Left renal cortex interstitium (tissue), 4 donors: ENCODE results near the gene TMEM260. TPM values are rescaled to one million over a fixed set of nuclear protein-coding genes. Genes with fewer than 3 reads are reported as not detected.
"Not testable (repeated sequence)": the region's sequence is repeated elsewhere in the genome, so short reads cannot be mapped to it uniquely, and the experiment has no call there.

Source experiments
- DNase-seq, 4 donors: peaks; one replicate each; pipeline ENCODE4 v3.0.0-alpha.2; 2013; ENCODE audit warnings: low read depth in 4 of 4, low spot score in 2 of 4, missing footprints in 1 of 4
- polyA plus RNA-seq, 4 donors: library from polyadenylated mRNA; unstranded; fragments of 120-200 nt; gene quantifications; one replicate each; pipeline ENCODE4 v1.2.1, GENCODE V29; 2013; ENCODE audit not compliant: insufficient read length in 4 of 4

TMEM260 gene
- polyA plus RNA-seq, 4 donors: 27.3 to 39.8 (median 31.8) TPM

DNA sequence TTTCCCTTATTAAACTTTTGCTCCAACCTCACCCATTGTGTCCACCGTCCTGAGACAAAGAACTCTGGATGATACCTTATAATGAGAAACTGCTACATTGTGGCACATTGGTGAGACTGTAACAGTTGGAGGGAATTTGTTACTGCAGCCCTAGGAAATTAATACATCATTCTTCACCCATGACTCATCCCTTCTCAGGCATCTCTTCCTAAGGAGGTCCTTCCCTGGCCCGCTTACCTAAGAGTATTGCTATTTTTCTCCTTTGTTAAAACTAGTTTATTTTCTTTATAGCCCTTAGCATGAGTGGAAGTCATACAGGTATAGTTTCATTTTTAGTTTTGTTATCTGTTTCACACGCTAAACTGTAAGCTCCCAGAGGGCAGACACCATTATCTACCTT is 87.1 kb downstream of the TMEM260 start:
- DNase-seq: no peak

DNA sequence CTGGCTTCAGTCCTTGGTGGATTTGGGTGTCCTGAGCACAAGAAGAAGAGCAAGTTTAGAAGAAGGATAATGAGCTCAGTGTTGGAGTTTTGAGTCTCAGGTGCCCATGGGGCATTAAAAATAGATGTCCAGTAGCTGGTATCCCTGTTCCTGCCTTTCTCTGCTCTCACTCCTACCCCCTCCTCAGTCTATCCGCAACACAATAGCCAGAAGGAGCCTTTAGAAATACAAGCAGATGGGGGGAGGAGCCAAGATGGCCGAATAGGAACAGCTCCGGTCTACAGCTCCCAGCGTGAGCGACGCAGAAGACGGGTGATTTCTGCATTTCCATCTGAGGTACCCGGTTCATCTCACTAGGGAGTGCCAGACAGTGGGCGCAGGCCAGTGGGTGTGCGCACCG is 87.7 kb downstream of the TMEM260 start:
- not testable (repeated sequence) for DNase-seq

DNA sequence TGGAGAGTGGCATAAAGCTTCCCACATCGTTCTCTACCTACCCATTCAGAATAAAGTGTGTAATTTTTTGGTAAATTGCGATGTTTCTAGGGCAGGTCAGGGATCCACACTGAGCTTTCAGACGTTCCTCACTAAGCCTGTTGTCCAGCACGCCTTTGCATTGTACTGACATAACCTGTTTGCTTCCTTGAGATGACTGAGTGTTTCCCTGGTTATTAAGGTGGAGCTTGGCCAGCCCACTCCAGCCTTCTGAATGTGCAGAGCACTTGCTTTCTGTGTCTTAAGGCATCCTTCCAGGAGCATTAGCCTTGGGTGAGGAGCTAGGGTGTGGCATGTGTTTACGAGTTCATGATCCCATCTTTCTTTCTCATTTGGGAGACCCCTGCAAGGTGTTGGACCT is 96.4 kb downstream of the TMEM260 start:
- no peak for DNase-seq

- no peak for DNase-seq
These were observed 99.2 kb downstream of the TMEM260 start for GRCh38 chr14:56678838-56679237.

DNA sequence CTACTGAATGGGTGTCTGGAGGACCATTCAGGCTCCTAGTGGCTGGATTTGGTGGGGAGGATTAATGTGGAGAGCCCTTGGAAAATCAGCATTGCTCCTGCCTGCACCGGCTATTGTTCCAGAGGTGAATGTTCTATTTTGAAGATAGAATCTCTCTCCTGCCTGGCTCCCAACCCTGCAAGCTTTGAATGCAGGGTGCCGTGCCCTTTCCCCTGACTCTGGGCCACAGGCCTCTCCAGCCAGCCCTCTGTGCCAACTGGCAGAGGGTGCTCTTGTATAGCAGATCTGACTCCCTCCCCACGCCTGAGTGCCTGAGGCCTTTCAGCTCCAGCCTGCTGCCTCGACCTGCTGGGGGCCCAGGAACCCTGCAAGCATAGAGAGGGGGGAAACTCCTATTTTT is 106.8 kb downstream of the TMEM260 start:
- DNase-seq: no peak

DNA sequence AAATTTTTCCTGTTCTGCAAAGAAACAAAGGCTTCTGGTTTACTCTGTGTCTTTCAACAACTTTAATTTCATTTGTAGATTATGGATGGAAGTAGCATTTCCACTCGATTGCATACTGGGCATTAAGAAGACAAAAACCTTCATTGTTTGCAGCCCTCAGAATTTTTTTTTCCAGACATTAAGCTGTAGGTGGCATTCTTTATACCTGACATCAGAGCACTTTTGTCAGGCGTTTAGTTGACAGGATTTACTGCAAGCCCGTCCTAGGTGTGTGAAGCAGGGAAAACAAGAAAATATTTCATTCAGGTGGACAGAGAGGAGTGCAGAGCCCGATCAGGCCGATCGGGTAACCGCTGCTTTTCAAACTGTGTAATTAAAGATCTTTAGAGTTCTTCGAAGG is 107.5 kb downstream of the TMEM260 start:
- no peak for DNase-seq

GRCh38 chr14:56694609-56695008 is 115.0 kb downstream of the TMEM260 start:
- DNase-seq: no peak

GRCh38 chr14:56695216-56695615 is 115.6 kb downstream of the TMEM260 start:
- DNase-seq: not testable (repeated sequence)

Other genes with a start within 250 kb of the TMEM260 start
- gene OTX2, start 230.7 kb downstream of the TMEM260 start, polyA plus RNA-seq: not detected